ENCODE data around the gene TIMP2.
"Not testable (repeated sequence)": the region's sequence is repeated elsewhere in the genome, so short reads cannot be mapped to it uniquely, and the experiment has no call there.

TIMP2 gene

GRCh38 chr17:78873519-78874340, 51.5 kb downstream of the TIMP2 start:
- no peak overlapping the region for H3K27ac ChIP-seq (ENCODE audit: insufficient read depth, low read length, poor library complexity, severe bottlenecking)
- no peak for DNase-seq
- no peak overlapping the region for H3K4me3 ChIP-seq (ENCODE audit: insufficient read depth, low read depth, low read length, poor library complexity, severe bottlenecking)

GRCh38 chr17:78872486-78872885, 52.7 kb downstream of the TIMP2 start:
- Histone ChIP-seq H3K27me3 (replicated peaks; ENCODE audit: control insufficient read depth, insufficient read depth, low read length, poor library complexity, severe bottlenecking) (no peaks in the 10 kb centered on the region), H3K27ac (ENCODE audit: insufficient read depth, low read length, poor library complexity, severe bottlenecking) (no peak overlapping the region), H3K36me3 (ENCODE audit: control insufficient read depth, insufficient read depth, low read length) (no peaks in the 10 kb centered on the region), H3K4me1 (ENCODE audit: control insufficient read depth, insufficient read depth, low read length, poor library complexity, severe bottlenecking) (no peaks in the 10 kb centered on the region), H3K9me3 (ENCODE audit: control insufficient read depth, low read length) (no peaks in the 10 kb centered on the region), H3K4me3 (ENCODE audit: insufficient read depth, low read depth, low read length, poor library complexity, severe bottlenecking) (no peak overlapping the region)
- DNase-seq: no peak

More at GRCh38 chr17:78873519-78874340, 51.5 kb downstream of the TIMP2 start:
- no peaks in the 10 kb centered on the region for H3K4me1 ChIP-seq (ENCODE audit: control insufficient read depth, insufficient read depth, low read length, poor library complexity, severe bottlenecking)
- no peaks in the 10 kb centered on the region for H3K36me3 ChIP-seq (ENCODE audit: control insufficient read depth, insufficient read depth, low read length)
- no peaks in the 10 kb centered on the region for H3K27me3 ChIP-seq (replicated peaks; ENCODE audit: control insufficient read depth, insufficient read depth, low read length, poor library complexity, severe bottlenecking)
- H3K9me3 ChIP-seq (ENCODE audit: control insufficient read depth, low read length): no peaks in the 10 kb centered on the region

GRCh38 chr17:78870621-78871020, 54.6 kb downstream of the TIMP2 start:
- Histone ChIP-seq H3K27me3 (replicated peaks; ENCODE audit: control insufficient read depth, insufficient read depth, low read length, poor library complexity, severe bottlenecking) (no peaks in the 10 kb centered on the region), H3K4me3 (ENCODE audit: insufficient read depth, low read depth, low read length, poor library complexity, severe bottlenecking) (no peak overlapping the region), H3K36me3 (ENCODE audit: control insufficient read depth, insufficient read depth, low read length) (no peaks in the 10 kb centered on the region), H3K4me1 (ENCODE audit: control insufficient read depth, insufficient read depth, low read length, poor library complexity, severe bottlenecking) (no peaks in the 10 kb centered on the region), H3K9me3 (ENCODE audit: control insufficient read depth, low read length) (no peaks in the 10 kb centered on the region), H3K27ac (ENCODE audit: insufficient read depth, low read length, poor library complexity, severe bottlenecking) (no peak overlapping the region)
- no peak for DNase-seq

- H3K27ac ChIP-seq (ENCODE audit: insufficient read depth, low read length, poor library complexity, severe bottlenecking): no peak overlapping the region
These were observed 56.8 kb downstream of the TIMP2 start for GRCh38 chr17:78868391-78868790.

GRCh38 chr17:78867046-78867445, 58.1 kb downstream of the TIMP2 start:
- not testable (repeated sequence) for H3K36me3 ChIP-seq (ENCODE audit: control insufficient read depth, insufficient read depth, low read length); H3K27me3 ChIP-seq (replicated peaks; ENCODE audit: control insufficient read depth, insufficient read depth, low read length, poor library complexity, severe bottlenecking); H3K4me1 ChIP-seq (ENCODE audit: control insufficient read depth, insufficient read depth, low read length, poor library complexity, severe bottlenecking); H3K27ac ChIP-seq (ENCODE audit: insufficient read depth, low read length, poor library complexity, severe bottlenecking); H3K9me3 ChIP-seq (ENCODE audit: control insufficient read depth, low read length); H3K4me3 ChIP-seq (ENCODE audit: insufficient read depth, low read depth, low read length, poor library complexity, severe bottlenecking); DNase-seq

More at GRCh38 chr17:78868391-78868790, 56.8 kb downstream of the TIMP2 start:
- H3K27me3 ChIP-seq (replicated peaks; ENCODE audit: control insufficient read depth, insufficient read depth, low read length, poor library complexity, severe bottlenecking): no peaks in the 10 kb centered on the region
- DNase-seq: no peak
- no peak overlapping the region for H3K4me3 ChIP-seq (ENCODE audit: insufficient read depth, low read depth, low read length, poor library complexity, severe bottlenecking)
- H3K4me1 ChIP-seq (ENCODE audit: control insufficient read depth, insufficient read depth, low read length, poor library complexity, severe bottlenecking): no peaks in the 10 kb centered on the region
- H3K36me3 ChIP-seq (ENCODE audit: control insufficient read depth, insufficient read depth, low read length): no peaks in the 10 kb centered on the region
- H3K9me3 ChIP-seq (ENCODE audit: control insufficient read depth, low read length): no peaks in the 10 kb centered on the region

- H3K27me3 ChIP-seq (replicated peaks; ENCODE audit: control insufficient read depth, insufficient read depth, low read length, poor library complexity, severe bottlenecking): no peaks in the 10 kb centered on the region
- H3K9me3 ChIP-seq (ENCODE audit: control insufficient read depth, low read length): no peaks in the 10 kb centered on the region
- H3K27ac ChIP-seq (ENCODE audit: insufficient read depth, low read length, poor library complexity, severe bottlenecking): no peak overlapping the region
- peak; percentile 16 to 39 (median 34) for DNase-seq
- no peaks in the 10 kb centered on the region for H3K36me3 ChIP-seq (ENCODE audit: control insufficient read depth, insufficient read depth, low read length)
- no peak overlapping the region for H3K4me3 ChIP-seq (ENCODE audit: insufficient read depth, low read depth, low read length, poor library complexity, severe bottlenecking)
- no peaks in the 10 kb centered on the region for H3K4me1 ChIP-seq (ENCODE audit: control insufficient read depth, insufficient read depth, low read length, poor library complexity, severe bottlenecking)
These were observed 59.4 kb downstream of the TIMP2 start for GRCh38 chr17:78865682-78866390.

GRCh38 chr17:78864117-78864516, 61.1 kb downstream of the TIMP2 start:
- Histone ChIP-seq H3K27me3 (replicated peaks; ENCODE audit: control insufficient read depth, insufficient read depth, low read length, poor library complexity, severe bottlenecking) (no peaks in the 10 kb centered on the region), H3K4me3 (ENCODE audit: insufficient read depth, low read depth, low read length, poor library complexity, severe bottlenecking) (no peak overlapping the region), H3K27ac (ENCODE audit: insufficient read depth, low read length, poor library complexity, severe bottlenecking) (no peak overlapping the region), H3K36me3 (ENCODE audit: control insufficient read depth, insufficient read depth, low read length) (no peaks in the 10 kb centered on the region), H3K9me3 (ENCODE audit: control insufficient read depth, low read length) (no peaks in the 10 kb centered on the region), H3K4me1 (ENCODE audit: control insufficient read depth, insufficient read depth, low read length, poor library complexity, severe bottlenecking) (no peaks in the 10 kb centered on the region)
- DNase-seq: no peak

GRCh38 chr17:78862073-78863023, 62.8 kb downstream of the TIMP2 start:
- Histone ChIP-seq H3K9me3 (ENCODE audit: control insufficient read depth, low read length) (no peaks in the 10 kb centered on the region), H3K4me1 (ENCODE audit: control insufficient read depth, insufficient read depth, low read length, poor library complexity, severe bottlenecking) (no peaks in the 10 kb centered on the region), H3K4me3 (ENCODE audit: insufficient read depth, low read depth, low read length, poor library complexity, severe bottlenecking) (no peak overlapping the region), H3K27ac (ENCODE audit: insufficient read depth, low read length, poor library complexity, severe bottlenecking) (no peak overlapping the region), H3K27me3 (replicated peaks; ENCODE audit: control insufficient read depth, insufficient read depth, low read length, poor library complexity, severe bottlenecking) (no peaks in the 10 kb centered on the region), H3K36me3 (ENCODE audit: control insufficient read depth, insufficient read depth, low read length) (no peaks in the 10 kb centered on the region)
- no peak for DNase-seq

- no peaks in the 10 kb centered on the region for H3K9me3 ChIP-seq (ENCODE audit: control insufficient read depth, low read length)
- no peaks in the 10 kb centered on the region for H3K36me3 ChIP-seq (ENCODE audit: control insufficient read depth, insufficient read depth, low read length)
- no peak overlapping the region for H3K27ac ChIP-seq (ENCODE audit: insufficient read depth, low read length, poor library complexity, severe bottlenecking)
These were observed 64.0 kb downstream of the TIMP2 start for GRCh38 chr17:78861229-78861628.

More at GRCh38 chr17:78861229-78861628, 64.0 kb downstream of the TIMP2 start:
- DNase-seq: no peak
- no peak overlapping the region for H3K4me3 ChIP-seq (ENCODE audit: insufficient read depth, low read depth, low read length, poor library complexity, severe bottlenecking)
- H3K4me1 ChIP-seq (ENCODE audit: control insufficient read depth, insufficient read depth, low read length, poor library complexity, severe bottlenecking): no peaks in the 10 kb centered on the region
- H3K27me3 ChIP-seq (replicated peaks; ENCODE audit: control insufficient read depth, insufficient read depth, low read length, poor library complexity, severe bottlenecking): no peaks in the 10 kb centered on the region
